Sigmoid colon (tissue), 4 donors: ENCODE results near the gene FAM186B.

Experiments used
- EP300 ChIP-seq, 4 donors: sonication (generic); formaldehyde crosslinking; IDR thresholded peaks; one replicate each; pipeline ENCODE4 v1.6.1; 2017; ENCODE audit warnings: antibody characterized with exemption in 4 of 4
- TF ChIP-seq, protein P1 (sequence below), 4 experiments: fragments of 450-650 bp in 3 of 4; fragments of 200-600 bp in 1 of 4; IDR thresholded peaks; one replicate each; pipeline ENCODE4 v1.5.1; 2016 to 2019; ENCODE audit warnings: antibody characterized with exemption in 4 of 4, mild to moderate bottlenecking in 3 of 4, moderate library complexity in 2 of 4

DNA sequence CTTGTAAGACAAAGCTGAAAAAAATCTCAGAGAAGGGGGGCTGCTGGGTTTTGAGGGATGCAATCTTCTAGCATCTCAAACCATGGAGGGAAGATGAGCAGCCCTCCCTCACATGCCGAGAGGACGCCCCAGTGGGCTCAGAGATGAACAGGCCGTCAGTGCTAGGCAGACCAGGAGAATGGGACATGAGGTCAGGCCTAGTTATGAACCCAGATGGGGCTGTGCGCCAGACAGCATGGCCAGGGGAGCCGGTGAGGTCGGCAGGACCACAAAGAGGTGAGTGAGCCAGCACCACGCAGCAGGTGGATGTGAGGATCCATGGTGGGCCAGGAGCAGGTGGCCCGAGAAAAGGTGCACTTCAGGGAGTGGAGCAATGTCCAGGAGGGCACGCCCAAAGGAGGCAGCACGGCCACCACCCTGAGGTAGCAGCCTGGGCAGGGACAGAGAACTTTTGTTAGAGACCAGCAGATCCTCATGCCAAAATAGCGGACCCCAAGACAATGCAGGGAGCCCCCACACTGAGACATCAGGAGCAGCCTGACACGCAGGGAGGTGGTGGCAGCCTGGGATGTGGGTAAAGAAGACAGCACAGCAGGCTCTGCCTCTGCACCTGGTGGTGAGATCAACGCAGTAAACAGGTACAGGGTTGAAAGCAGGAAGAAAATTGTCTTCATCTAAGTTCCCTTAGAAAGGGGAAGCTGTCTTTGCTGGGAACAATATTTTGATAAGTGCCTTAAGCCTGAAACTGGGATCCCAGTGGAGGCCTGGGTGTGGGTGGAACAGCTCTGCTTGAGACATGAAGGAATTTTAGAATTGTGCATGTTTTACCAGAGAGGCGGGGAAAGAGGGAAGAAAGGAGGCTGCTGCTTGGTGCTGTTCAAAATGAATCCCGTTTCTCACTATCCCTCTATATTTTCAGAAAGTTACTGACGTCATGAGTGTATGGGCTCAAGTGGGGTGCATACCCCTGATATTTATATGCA is 19.7 kb downstream of the FAM186B start:
- TF ChIP-seq, protein P1, sequence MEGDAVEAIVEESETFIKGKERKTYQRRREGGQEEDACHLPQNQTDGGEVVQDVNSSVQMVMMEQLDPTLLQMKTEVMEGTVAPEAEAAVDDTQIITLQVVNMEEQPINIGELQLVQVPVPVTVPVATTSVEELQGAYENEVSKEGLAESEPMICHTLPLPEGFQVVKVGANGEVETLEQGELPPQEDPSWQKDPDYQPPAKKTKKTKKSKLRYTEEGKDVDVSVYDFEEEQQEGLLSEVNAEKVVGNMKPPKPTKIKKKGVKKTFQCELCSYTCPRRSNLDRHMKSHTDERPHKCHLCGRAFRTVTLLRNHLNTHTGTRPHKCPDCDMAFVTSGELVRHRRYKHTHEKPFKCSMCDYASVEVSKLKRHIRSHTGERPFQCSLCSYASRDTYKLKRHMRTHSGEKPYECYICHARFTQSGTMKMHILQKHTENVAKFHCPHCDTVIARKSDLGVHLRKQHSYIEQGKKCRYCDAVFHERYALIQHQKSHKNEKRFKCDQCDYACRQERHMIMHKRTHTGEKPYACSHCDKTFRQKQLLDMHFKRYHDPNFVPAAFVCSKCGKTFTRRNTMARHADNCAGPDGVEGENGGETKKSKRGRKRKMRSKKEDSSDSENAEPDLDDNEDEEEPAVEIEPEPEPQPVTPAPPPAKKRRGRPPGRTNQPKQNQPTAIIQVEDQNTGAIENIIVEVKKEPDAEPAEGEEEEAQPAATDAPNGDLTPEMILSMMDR (IDR thresholded peaks at IDR 0.05): no peak
- no peak for TF ChIP-seq EP300 (IDR thresholded peaks at IDR 0.05)
